Liver (tissue), 3 donors: ENCODE measurements around the gene CCNB2.

ENCODE experiments used
- ATF3 ChIP-seq: IDR thresholded peaks from 2 replicates; pipeline ENCODE4 v1.6.1; 2016; ENCODE audit warnings: antibody characterized with exemption
- CTCF ChIP-seq: fragments of 150-350 bp; IDR thresholded peaks from 2 replicates; pipeline ENCODE4 v1.5.1; 2017; ENCODE audit warnings: improper control_type of control experiment, low read depth, low read length; ENCODE audit not compliant: missing input control
- EGR1 ChIP-seq, 2 donors: IDR thresholded peaks; 2 replicates each; pipeline ENCODE4 v1.6.1; 2016 to 2018; ENCODE audit warnings: antibody characterized with exemption in 2 of 2, low read depth in 2 of 2
- FOXA1 ChIP-seq: IDR thresholded peaks from 2 replicates; pipeline ENCODE4 v1.6.1; 2016; ENCODE audit warnings: antibody characterized with exemption
- GABPA ChIP-seq, 2 donors: IDR thresholded peaks in 1 of 2; conservative IDR thresholded peaks in 1 of 2; 2 replicates each; pipeline ENCODE4 v1.6.1; 2016; ENCODE audit warnings: antibody characterized with exemption in 2 of 2, mild to moderate bottlenecking in 1 of 2, moderate library complexity in 1 of 2
- JUND ChIP-seq, 2 donors: IDR thresholded peaks; 2 replicates each; pipeline ENCODE4 v1.6.1; 2016; ENCODE audit warnings: antibody characterized with exemption in 2 of 2
- MAX ChIP-seq: IDR thresholded peaks from 2 replicates; pipeline ENCODE4 v1.6.1; 2016; ENCODE audit warnings: antibody characterized with exemption
- RAD21 ChIP-seq, 2 donors: IDR thresholded peaks; 2 replicates each; pipeline ENCODE4 v1.6.1; 2016; ENCODE audit warnings: antibody characterized with exemption in 2 of 2, mild to moderate bottlenecking in 2 of 2
- REST ChIP-seq: IDR thresholded peaks from 2 replicates; pipeline ENCODE4 v1.6.1; 2016; ENCODE audit warnings: antibody characterized with exemption, mild to moderate bottlenecking
- RXRA ChIP-seq, 2 donors: IDR thresholded peaks; 2 replicates each; pipeline ENCODE4 v1.6.1; 2017 to 2018; ENCODE audit warnings: antibody characterized with exemption in 2 of 2, mild to moderate bottlenecking in 1 of 2
- TAF1 ChIP-seq: conservative IDR thresholded peaks from 2 replicates; pipeline ENCODE4 v1.6.1; 2016; ENCODE audit warnings: antibody characterized with exemption, mild to moderate bottlenecking
- YY1 ChIP-seq: IDR thresholded peaks from 2 replicates; pipeline ENCODE4 v1.6.1; 2016; ENCODE audit warnings: antibody characterized with exemption, mild to moderate bottlenecking
- ZBTB33 ChIP-seq: IDR thresholded peaks from 2 replicates; pipeline ENCODE4 v1.6.1; 2016; ENCODE audit warnings: antibody characterized with exemption
- donor health status: healthy.
- donor health status: healthy.

GRCh38 chr15:59111251-59111650 lies 6.3 kb downstream of the CCNB2 start:
- no peak for TF ChIP-seq CTCF
- TF ChIP-seq TAF1, result no peak
- TF ChIP-seq RAD21 (IDR thresholded peaks at IDR 0.05), result no peak
- no peak for TF ChIP-seq YY1
- no peak for TF ChIP-seq JUND (IDR thresholded peaks at IDR 0.05)
- no peak for TF ChIP-seq ATF3
- no peak for TF ChIP-seq EGR1 (IDR thresholded peaks at IDR 0.05; ENCODE audit: low read depth in 2 of 2)
- no peak for TF ChIP-seq MAX
- no peak for TF ChIP-seq FOXA1
- TF ChIP-seq GABPA (IDR thresholded peaks at IDR 0.05 in 1 of 2, conservative IDR thresholded peaks at IDR 0.05 in 1 of 2), result no peak
- TF ChIP-seq REST, result no peak
- no peak for TF ChIP-seq ZBTB33
- TF ChIP-seq RXRA (IDR thresholded peaks at IDR 0.05), result no peak
